Peyer's patch (tissue), 4 donors: ENCODE data around the gene MAN2C1. TPM values are rescaled to one million over a fixed set of nuclear protein-coding genes. Genes with fewer than 3 reads are reported as not detected.

Source experiments
- DNase-seq, 3 donors: peaks; one replicate each; pipeline ENCODE4 v3.0.0-alpha.2; 2017 to 2019
- H3K27ac ChIP-seq, 4 donors: fragments of 200-600 bp; sonication (generic); one replicate each; pipeline ENCODE4 v1.5.1; 2016 to 2019
- H3K27me3 ChIP-seq, 2 donors: fragments of 200-600 bp; sonication (generic); one replicate each; pipeline ENCODE4 v1.5.1; 2019
- H3K36me3 ChIP-seq, 3 donors: fragments of 200-600 bp; sonication (generic); one replicate each; pipeline ENCODE4 v1.5.1; 2016 to 2019
- H3K4me1 ChIP-seq, 4 donors: fragments of 200-600 bp; sonication (generic); one replicate each; pipeline ENCODE4 v1.5.1; 2016 to 2019
- H3K4me3 ChIP-seq, 4 donors: fragments of 200-600 bp; sonication (generic); 1 replicate in 3 of 4; 2 replicates in 1 of 4; pipeline ENCODE4 v1.5.1; 2016 to 2019; ENCODE audit warnings: mild to moderate bottlenecking in 1 of 4
- H3K9me3 ChIP-seq, 4 donors: fragments of 200-600 bp; sonication (generic); one replicate each; pipeline ENCODE4 v1.5.1; 2016 to 2019; ENCODE audit warnings: mild to moderate bottlenecking in 1 of 4
- POLR2A ChIP-seq, 2 donors: fragments of 450-650 bp; IDR thresholded peaks; one replicate each; pipeline ENCODE4 v1.5.1; 2017; ENCODE audit warnings: antibody characterized with exemption in 2 of 2, mild to moderate bottlenecking in 2 of 2, moderate library complexity in 2 of 2
- total RNA-seq, 4 donors: library from RNA; depleted of rRNA; stranded (reverse); fragments of >200 nt; gene quantifications; one replicate each; pipeline ENCODE4 v1.1.0, GENCODE V29; 2016
- TF ChIP-seq, protein P1 (sequence below), 6 experiments: fragments of 450-650 bp in 4 of 6; fragments of 200-600 bp in 2 of 6; sonication (generic) in 1 of 6; IDR thresholded peaks; one replicate each; pipeline ENCODE4 v1.5.1; 2017 to 2019; ENCODE audit warnings: antibody characterized with exemption in 6 of 6, mild to moderate bottlenecking in 3 of 6, moderate library complexity in 1 of 6

MAN2C1 gene
- total RNA-seq, 4 donors from 2014 or later, result 268 to 777 (median 649) TPM

DNA sequence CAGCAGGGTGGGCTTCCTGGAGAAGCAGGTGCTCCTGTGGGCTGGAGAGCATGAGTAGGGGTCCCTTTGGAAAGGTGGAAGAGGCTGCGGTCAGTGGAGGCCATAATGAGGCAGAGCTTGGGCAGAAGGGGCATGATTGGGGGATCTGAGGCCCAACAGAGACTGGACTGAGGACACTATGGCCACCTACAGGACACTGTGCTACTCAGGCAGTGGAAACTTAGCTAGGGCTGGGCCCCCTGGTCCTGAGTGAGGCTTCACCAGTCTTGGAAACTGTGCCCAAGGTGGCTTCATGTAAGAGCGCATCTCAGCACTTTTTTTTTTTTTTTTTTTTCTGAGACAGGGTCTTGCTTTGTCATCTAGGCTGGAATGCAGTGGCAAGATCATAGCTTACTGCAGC is 38.8 kb downstream of the MAN2C1 start:
- no peaks in the 10 kb centered on the region for H3K4me1 ChIP-seq
- no peaks in the 10 kb centered on the region for H3K36me3 ChIP-seq
- DNase-seq, result no peak
- no peak overlapping the region for H3K4me3 ChIP-seq
- H3K27ac ChIP-seq, result no peak overlapping the region
- H3K9me3 ChIP-seq, result no peaks in the 10 kb centered on the region
- no peaks in the 10 kb centered on the region for H3K27me3 ChIP-seq
- TF ChIP-seq POLR2A (IDR thresholded peaks at IDR 0.05), result no peak
- TF ChIP-seq, protein P1, sequence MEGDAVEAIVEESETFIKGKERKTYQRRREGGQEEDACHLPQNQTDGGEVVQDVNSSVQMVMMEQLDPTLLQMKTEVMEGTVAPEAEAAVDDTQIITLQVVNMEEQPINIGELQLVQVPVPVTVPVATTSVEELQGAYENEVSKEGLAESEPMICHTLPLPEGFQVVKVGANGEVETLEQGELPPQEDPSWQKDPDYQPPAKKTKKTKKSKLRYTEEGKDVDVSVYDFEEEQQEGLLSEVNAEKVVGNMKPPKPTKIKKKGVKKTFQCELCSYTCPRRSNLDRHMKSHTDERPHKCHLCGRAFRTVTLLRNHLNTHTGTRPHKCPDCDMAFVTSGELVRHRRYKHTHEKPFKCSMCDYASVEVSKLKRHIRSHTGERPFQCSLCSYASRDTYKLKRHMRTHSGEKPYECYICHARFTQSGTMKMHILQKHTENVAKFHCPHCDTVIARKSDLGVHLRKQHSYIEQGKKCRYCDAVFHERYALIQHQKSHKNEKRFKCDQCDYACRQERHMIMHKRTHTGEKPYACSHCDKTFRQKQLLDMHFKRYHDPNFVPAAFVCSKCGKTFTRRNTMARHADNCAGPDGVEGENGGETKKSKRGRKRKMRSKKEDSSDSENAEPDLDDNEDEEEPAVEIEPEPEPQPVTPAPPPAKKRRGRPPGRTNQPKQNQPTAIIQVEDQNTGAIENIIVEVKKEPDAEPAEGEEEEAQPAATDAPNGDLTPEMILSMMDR (IDR thresholded peaks at IDR 0.05), result no peak

DNA sequence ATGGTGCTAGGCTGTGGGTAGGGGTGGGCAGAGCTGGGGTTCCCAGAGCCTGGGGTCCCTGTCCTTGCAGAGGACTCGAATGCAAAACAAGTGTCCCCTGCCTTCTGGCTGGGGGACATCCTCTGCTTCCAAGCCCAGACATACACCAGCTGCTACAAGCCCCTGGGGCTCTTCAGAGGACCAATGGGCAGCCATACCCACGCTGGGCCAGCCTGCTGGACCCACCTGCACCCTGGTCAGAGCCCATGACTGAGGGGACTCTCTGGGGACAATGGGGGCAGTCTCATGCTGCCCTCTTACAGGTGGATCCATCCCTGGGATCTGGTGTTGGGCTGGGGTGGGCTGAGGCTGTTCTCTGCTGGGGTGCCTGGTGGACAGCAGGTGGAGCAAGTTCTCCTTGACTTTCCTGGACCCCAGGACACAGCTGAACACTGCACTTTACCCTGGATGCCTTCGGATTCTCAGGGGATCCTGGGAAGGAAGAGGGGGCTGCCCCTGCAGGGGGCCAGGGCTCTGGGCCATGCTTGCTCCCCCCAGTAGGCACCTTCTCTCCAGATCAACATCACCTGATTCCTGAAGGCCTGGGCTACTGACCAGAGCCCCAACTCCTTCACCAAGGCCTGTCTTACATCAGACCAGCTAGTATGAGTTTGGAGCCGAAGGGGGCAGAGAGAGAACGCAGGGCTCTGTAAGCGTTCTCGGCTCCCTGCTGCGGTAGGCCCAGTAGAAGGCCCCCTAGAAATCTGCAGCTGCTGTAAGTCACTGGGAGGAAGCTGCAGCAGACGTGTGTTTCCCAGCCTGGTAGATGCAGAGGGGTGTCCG is 39.7 kb downstream of the MAN2C1 start:
- Histone ChIP-seq H3K4me3 (no peak overlapping the region), H3K27ac (no peak overlapping the region), H3K4me1 (no peaks in the 10 kb centered on the region), H3K27me3 (no peaks in the 10 kb centered on the region), H3K36me3 (no peaks in the 10 kb centered on the region), H3K9me3 (no peaks in the 10 kb centered on the region)
- TF ChIP-seq POLR2A (IDR thresholded peaks at IDR 0.05), result no peak
- TF ChIP-seq, protein P1 (IDR thresholded peaks at IDR 0.05), result no peak
- DNase-seq, result no peak

DNA sequence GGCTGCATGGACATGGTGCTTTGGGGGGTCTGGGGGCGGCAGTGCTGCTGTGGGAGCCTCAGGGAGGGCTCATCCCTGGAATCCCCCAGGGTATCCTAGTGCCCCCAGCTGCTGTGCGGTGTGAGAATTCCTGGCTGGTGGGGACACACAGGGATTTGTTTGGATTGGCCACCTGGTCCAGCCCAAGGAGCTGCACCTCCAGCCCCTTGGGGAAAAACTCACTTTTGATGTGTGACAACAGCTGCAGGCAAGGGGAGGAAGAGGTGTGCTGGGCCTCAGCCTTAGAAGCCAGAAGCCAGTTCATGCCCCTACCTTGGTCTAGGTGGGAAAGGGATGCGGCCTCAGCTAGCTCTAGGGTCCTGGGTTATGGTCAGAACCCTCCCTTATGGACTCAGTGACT is 40.9 kb downstream of the MAN2C1 start:
- no peaks in the 10 kb centered on the region for H3K9me3 ChIP-seq
- H3K27ac ChIP-seq, result no peak overlapping the region
- H3K4me1 ChIP-seq, result no peaks in the 10 kb centered on the region
- TF ChIP-seq, protein P1 (IDR thresholded peaks at IDR 0.05), result no peak
- TF ChIP-seq POLR2A (IDR thresholded peaks at IDR 0.05), result no peak
- DNase-seq, result no peak
- no peaks in the 10 kb centered on the region for H3K27me3 ChIP-seq
- no peaks in the 10 kb centered on the region for H3K36me3 ChIP-seq
- no peak overlapping the region for H3K4me3 ChIP-seq

DNA sequence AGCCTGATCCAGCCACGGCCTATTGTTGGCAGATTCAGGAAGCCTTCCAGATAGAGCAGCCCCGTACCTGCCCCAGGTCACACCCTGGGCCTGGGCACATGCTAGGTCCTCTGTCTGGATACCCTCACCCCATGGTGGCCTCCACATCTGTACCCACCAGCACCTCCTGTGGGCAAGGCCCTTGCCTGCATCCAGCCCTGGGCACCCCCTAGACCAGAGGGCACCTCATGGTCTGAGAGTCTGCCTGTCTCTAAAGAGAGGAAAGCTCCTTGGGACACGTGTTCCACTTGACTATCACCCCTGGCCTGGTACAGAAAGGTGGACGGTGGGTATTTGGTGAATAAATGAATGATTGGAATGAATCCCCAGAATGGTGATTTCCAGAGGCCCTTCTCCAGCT is 41.4 kb downstream of the MAN2C1 start:
- H3K27me3 ChIP-seq, result no peaks in the 10 kb centered on the region
- no peak for TF ChIP-seq POLR2A (IDR thresholded peaks at IDR 0.05)
- TF ChIP-seq, protein P1 (IDR thresholded peaks at IDR 0.05), result no peak
- no peaks in the 10 kb centered on the region for H3K4me1 ChIP-seq
- no peak for DNase-seq
- no peaks in the 10 kb centered on the region for H3K9me3 ChIP-seq
- no peak overlapping the region for H3K27ac ChIP-seq
- no peak overlapping the region for H3K4me3 ChIP-seq
- no peaks in the 10 kb centered on the region for H3K36me3 ChIP-seq

DNA sequence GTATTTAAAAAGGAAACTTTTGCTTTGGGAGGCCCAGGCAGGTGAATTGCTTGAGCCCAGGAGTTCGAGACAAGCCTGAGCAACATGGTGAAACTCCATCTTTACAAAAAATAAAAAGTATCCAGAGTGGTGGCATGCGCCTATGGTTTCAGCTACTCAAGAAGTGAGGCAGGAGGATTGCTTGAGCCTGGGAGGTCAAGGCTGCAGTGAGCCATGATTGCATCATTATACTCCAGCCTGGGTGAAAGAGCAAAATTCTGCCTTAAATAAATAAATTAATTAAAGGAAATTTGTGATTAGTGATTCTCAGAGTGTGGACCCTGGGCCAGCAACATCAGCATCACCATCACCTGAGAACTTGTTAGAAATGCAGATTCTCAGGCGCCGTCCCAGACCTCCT is 42.5 kb downstream of the MAN2C1 start:
- H3K36me3 ChIP-seq, result no peaks in the 10 kb centered on the region
- no peaks in the 10 kb centered on the region for H3K4me1 ChIP-seq
- no peak for DNase-seq
- TF ChIP-seq, protein P1 (IDR thresholded peaks at IDR 0.05), result no peak
- no peak for TF ChIP-seq POLR2A (IDR thresholded peaks at IDR 0.05)
- H3K27ac ChIP-seq, result no peak overlapping the region
- H3K27me3 ChIP-seq, result no peaks in the 10 kb centered on the region
- H3K9me3 ChIP-seq, result no peaks in the 10 kb centered on the region
- no peak overlapping the region for H3K4me3 ChIP-seq
